GM08714 (cell line): ENCODE results near the gene CAPN15.
A peak's percentile ranks its signal among the peaks of the same experiment; 100 is the strongest.

ENCODE experiments used
- H3K4me3 ChIP-seq: fragments of 200-500 bp; sonication (Bioruptor generic); 2 replicates; pipeline ENCODE4 v1.5.1; 2014; ENCODE audit warnings: mild to moderate bottlenecking, low read length, inconsistent platforms
- ZNF274 ChIP-seq: IDR thresholded peaks from 2 replicates; pipeline ENCODE4 v1.6.1; 2012; ENCODE audit warnings: mild to moderate bottlenecking, low read depth, low read length

CAPN15 gene

GRCh38 chr16:586645-587590 lies 59.4 kb downstream of the CAPN15 start:
- peak overlapping the region; percentile 83; the same call in 1 of the 2 replicates for H3K4me3 ChIP-seq
- no peak for TF ChIP-seq ZNF274

- peak overlapping the region; percentile 83 for H3K4me3 ChIP-seq
- no peak for TF ChIP-seq ZNF274
Measured at GRCh38 chr16:588639-588888, 61.1 kb downstream of the CAPN15 start.

GRCh38 chr16:588889-589657 lies 61.6 kb downstream of the CAPN15 start:
- TF ChIP-seq ZNF274, result no peak
- peak overlapping the region; percentile 83 for H3K4me3 ChIP-seq

GRCh38 chr16:589658-590187 lies 62.2 kb downstream of the CAPN15 start, which contains the start of gene RAB40C:
Gene RAB40C (plus strand): TSS chr16:590066. CDS start chr16:590292, 226 bp downstream.
- TF ChIP-seq ZNF274, result no peak
- peak within 1 kb of the TSS; percentile 83 for H3K4me3 ChIP-seq

- TF ChIP-seq ZNF274, result no peak
Measured at GRCh38 chr16:590188-590814, 62.8 kb downstream of the CAPN15 start.

GRCh38 chr16:590815-591200 lies 63.3 kb downstream of the CAPN15 start:
- peak overlapping the region; percentile 77 for H3K4me3 ChIP-seq
- no peak for TF ChIP-seq ZNF274

More at GRCh38 chr16:590188-590814, 62.8 kb downstream of the CAPN15 start:
- peak overlapping the region; percentile 77 for H3K4me3 ChIP-seq

GRCh38 chr16:591231-591630 lies 63.7 kb downstream of the CAPN15 start:
- no peak for TF ChIP-seq ZNF274

GRCh38 chr16:591892-592517 lies 64.5 kb downstream of the CAPN15 start:
- no peak overlapping the region for H3K4me3 ChIP-seq
- no peak for TF ChIP-seq ZNF274

More at GRCh38 chr16:591231-591630, 63.7 kb downstream of the CAPN15 start:
- H3K4me3 ChIP-seq, result no peak overlapping the region; the same call in 1 of the 2 replicates

GRCh38 chr16:592518-593306 lies 65.2 kb downstream of the CAPN15 start:
- no peak for TF ChIP-seq ZNF274
- H3K4me3 ChIP-seq, result no peak overlapping the region

GRCh38 chr16:593406-593805 lies 65.9 kb downstream of the CAPN15 start:
- TF ChIP-seq ZNF274, result no peak
- no peak overlapping the region for H3K4me3 ChIP-seq

- H3K4me3 ChIP-seq, result no peak overlapping the region
- no peak for TF ChIP-seq ZNF274
Measured at GRCh38 chr16:593807-594206, 66.3 kb downstream of the CAPN15 start.

GRCh38 chr16:595094-595528 lies 67.6 kb downstream of the CAPN15 start:
- no peak overlapping the region for H3K4me3 ChIP-seq
- no peak for TF ChIP-seq ZNF274
